GM23248 (cell line): Measurements from ENCODE around the gene FCN2. TPM values are rescaled to one million over a fixed set of nuclear protein-coding genes. Genes with fewer than 3 reads are reported as not detected.

Experiments used
- DNase-seq: peaks from one replicate; pipeline ENCODE4 v3.0.0-alpha.2; 2015
- H2AFZ ChIP-seq: fragments of 200-600 bp; sonication (generic); 2 replicates; pipeline ENCODE4 v1.6.1; 2016; ENCODE audit warnings: antibody characterized with exemption
- H3F3A ChIP-seq: fragments of 200-600 bp; sonication (generic); 2 replicates; pipeline ENCODE4 v1.6.1; 2016; ENCODE audit warnings: mild to moderate bottlenecking, antibody characterized with exemption, mixed run types; ENCODE audit not compliant: insufficient read depth
- H3K27ac ChIP-seq: fragments of 200-600 bp; sonication (generic); 2 replicates; pipeline ENCODE4 v1.5.1; 2016; ENCODE audit warnings: mild to moderate bottlenecking
- H3K27me3 ChIP-seq: fragments of 200-600 bp; sonication (generic); replicated peaks from 2 replicates; pipeline ENCODE4 v1.6.1; 2016; ENCODE audit warnings: mild to moderate bottlenecking; ENCODE audit not compliant: insufficient read depth
- H3K36me3 ChIP-seq: fragments of 200-600 bp; sonication (generic); 2 replicates; pipeline ENCODE4 v1.6.1; 2016; ENCODE audit warnings: low read depth, mild to moderate bottlenecking
- H3K4me1 ChIP-seq: fragments of 200-600 bp; sonication (generic); 2 replicates; pipeline ENCODE4 v1.6.1; 2016; ENCODE audit warnings: mild to moderate bottlenecking; ENCODE audit not compliant: insufficient read depth
- H3K4me2 ChIP-seq: fragments of 200-600 bp; sonication (generic); one replicate; pipeline ENCODE4 v1.6.1; 2016; ENCODE audit warnings: mild to moderate bottlenecking; ENCODE audit not compliant: unreplicated experiment
- H3K4me3 ChIP-seq: fragments of 200-600 bp; sonication (generic); 2 replicates; pipeline ENCODE4 v1.5.1; 2016; ENCODE audit warnings: mild to moderate bottlenecking
- H3K79me2 ChIP-seq: fragments of 200-600 bp; sonication (generic); 2 replicates; pipeline ENCODE4 v1.6.1; 2016; ENCODE audit warnings: mild to moderate bottlenecking; ENCODE audit not compliant: insufficient read depth
- H3K9ac ChIP-seq: fragments of 200-600 bp; sonication (generic); 2 replicates; pipeline ENCODE4 v1.6.1; 2016; ENCODE audit warnings: mild to moderate bottlenecking
- H3K9me2 ChIP-seq: fragments of 200-600 bp; sonication (generic); 2 replicates; pipeline ENCODE4 v1.6.1; 2016; ENCODE audit warnings: mixed run types, mild to moderate bottlenecking, moderate library complexity; ENCODE audit not compliant: insufficient read depth
- H3K9me3 ChIP-seq: fragments of 200-600 bp; sonication (generic); one replicate; pipeline ENCODE4 v1.6.1; 2017; ENCODE audit warnings: low read depth
- H4K20me1 ChIP-seq: fragments of 200-600 bp; sonication (generic); 2 replicates; pipeline ENCODE4 v1.6.0; 2016; ENCODE audit not compliant: insufficient read depth
- EZH2 ChIP-seq: fragments of 200-600 bp; sonication (generic); IDR thresholded peaks from 2 replicates; pipeline ENCODE4 v1.6.1; 2018; ENCODE audit warnings: antibody characterized with exemption, mild to moderate bottlenecking; ENCODE audit not compliant: insufficient read depth, poor library complexity, severe bottlenecking
- EZH2phosphoT487 ChIP-seq: fragments of 200-600 bp; sonication (generic); IDR thresholded peaks from 2 replicates; pipeline ENCODE4 v1.6.1; 2018; ENCODE audit warnings: antibody characterized with exemption, moderate library complexity, mild to moderate bottlenecking, low read depth; ENCODE audit not compliant: insufficient read depth
- WGBS, 2 experiments: methylation state at CpG; one replicate each; pipeline ENCODE4 v1.1.6; 2015 to 2017; ENCODE audit warnings: low lambda C conversion rate in 2 of 2, low coverage in 1 of 2; ENCODE audit errors: missing lambda C conversion rate in 2 of 2; 5-methylcytosine and 5-hydroxymethylcytosine counted together
- in situ Hi-C: fragments of 300-500 bp; cut with MboI; formaldehyde crosslinking; loops from 2 replicates; pipeline ENCODE4 v1.15.0; 2020
- polyA plus RNA-seq: library from polyadenylated mRNA; unstranded; fragments of >200 nt; fragmentation: Nextera tagmentation; extraction: Ambion mirVana; gene quantifications from 2 replicates; pipeline ENCODE4 v1.2.1, GENCODE V29; 2016
- total RNA-seq: library from RNA; depleted of rRNA; stranded (reverse); fragments of >200 nt; shearing (Covaris generic); gene quantifications from 2 replicates; pipeline ENCODE4 v1.2.3, GENCODE V29; 2014

The FCN2 gene
- total and polyA plus RNA-seq, 2 experiments from 2014 or later: not detected

GRCh38 chr9:134834217-134834956, 46.2 kb upstream of the FCN2 start:
- Histone ChIP-seq H3K9me2 (no peaks in the 10 kb centered on the region), H3K79me2 (peaks cover 11% of the 10 kb centered on the region; the same call in 1 of the 2 replicates), H3K9me3 (no peaks in the 10 kb centered on the region), H3F3A (peaks cover 48% of the 10 kb centered on the region), H3K9ac (no peak overlapping the region), H3K36me3 (peaks cover 54% of the 10 kb centered on the region; the same call in 1 of the 2 replicates), H2AFZ (no peak overlapping the region), H4K20me1 (no peaks in the 10 kb centered on the region; the same call in 1 of the 2 replicates), H3K4me1 (no peaks in the 10 kb centered on the region), H3K27ac (no peak overlapping the region), H3K27me3 (no peaks in the 10 kb centered on the region), H3K4me2 (no peak overlapping the region), H3K4me3 (no peak overlapping the region)
- no peak for DNase-seq
- WGBS, 2 experiments: 89 to 93% methylated on average over 20 of the region's 20 CpGs
- TF ChIP-seq EZH2: no peak
- no peak for TF ChIP-seq EZH2phosphoT487
- in situ Hi-C loops: no loop called here

GRCh38 chr9:134834957-134835419, 45.6 kb upstream of the FCN2 start:
- 91 to 92% methylated on average over 23 to 25 of the region's 25 CpGs for WGBS, 2 experiments
- H4K20me1 ChIP-seq: no peaks in the 10 kb centered on the region; the same call in 1 of the 2 replicates
- H3K27me3 ChIP-seq: no peaks in the 10 kb centered on the region
- in situ Hi-C loops: no loop called here
- H3K4me2 ChIP-seq: no peak overlapping the region
- H3K9me3 ChIP-seq: no peaks in the 10 kb centered on the region
- no peaks in the 10 kb centered on the region for H3K9me2 ChIP-seq
- peaks cover 53% of the 10 kb centered on the region; the same call in 1 of the 2 replicates for H3K36me3 ChIP-seq
- H2AFZ ChIP-seq: no peak overlapping the region
- H3K9ac ChIP-seq: no peak overlapping the region
- H3K4me3 ChIP-seq: no peak overlapping the region
- no peak overlapping the region for H3K27ac ChIP-seq
- no peaks in the 10 kb centered on the region for H3K4me1 ChIP-seq
- peaks cover 49% of the 10 kb centered on the region for H3F3A ChIP-seq
- TF ChIP-seq EZH2 (no peak), EZH2phosphoT487 (no peak)
- peaks cover 13% of the 10 kb centered on the region; the same call in 1 of the 2 replicates for H3K79me2 ChIP-seq
- no peak for DNase-seq

GRCh38 chr9:134835448-134835847, 45.2 kb upstream of the FCN2 start:
- Histone ChIP-seq H3F3A (peaks cover 53% of the 10 kb centered on the region), H3K4me1 (no peaks in the 10 kb centered on the region), H3K79me2 (peaks cover 18% of the 10 kb centered on the region; the same call in 1 of the 2 replicates), H3K9ac (no peak overlapping the region), H4K20me1 (no peaks in the 10 kb centered on the region; the same call in 1 of the 2 replicates), H3K4me2 (no peak overlapping the region), H3K9me3 (no peaks in the 10 kb centered on the region), H3K36me3 (peaks cover 50% of the 10 kb centered on the region; the same call in 1 of the 2 replicates), H2AFZ (no peak overlapping the region), H3K4me3 (no peak overlapping the region), H3K27ac (no peak overlapping the region), H3K27me3 (no peaks in the 10 kb centered on the region), H3K9me2 (no peaks in the 10 kb centered on the region)
- TF ChIP-seq EZH2: no peak
- no peak for TF ChIP-seq EZH2phosphoT487
- in situ Hi-C loops: no loop called here
- 72% methylated on average over 14 to 16 of the region's 16 CpGs for WGBS, 2 experiments
- no peak for DNase-seq

GRCh38 chr9:134835987-134836386, 44.6 kb upstream of the FCN2 start:
- no peak overlapping the region for H2AFZ ChIP-seq
- H3K36me3 ChIP-seq: peaks cover 45% of the 10 kb centered on the region; the same call in 1 of the 2 replicates
- H3F3A ChIP-seq: peaks cover 53% of the 10 kb centered on the region
- in situ Hi-C loops: no loop called here
- H3K4me2 ChIP-seq: no peak overlapping the region
- TF ChIP-seq EZH2phosphoT487 (no peak), EZH2 (no peak)
- WGBS, 2 experiments: 82 to 86% methylated on average over 13 of the region's 13 CpGs
- no peaks in the 10 kb centered on the region for H3K9me2 ChIP-seq
- no peak overlapping the region for H3K4me3 ChIP-seq
- DNase-seq: no peak
- no peak overlapping the region for H3K9ac ChIP-seq
- peaks cover 23% of the 10 kb centered on the region; the same call in 1 of the 2 replicates for H3K79me2 ChIP-seq
- no peaks in the 10 kb centered on the region for H3K9me3 ChIP-seq
- no peaks in the 10 kb centered on the region for H3K4me1 ChIP-seq
- no peaks in the 10 kb centered on the region; the same call in 1 of the 2 replicates for H4K20me1 ChIP-seq
- no peaks in the 10 kb centered on the region for H3K27me3 ChIP-seq
- H3K27ac ChIP-seq: no peak overlapping the region
